GM13977 (cell line): ENCODE measurements around the gene PCIF1.

Source experiments
- DNase-seq: peaks from one replicate; pipeline ENCODE4 v3.0.0; 2012; ENCODE audit warnings: low spot score
- CTCF ChIP-seq: IDR thresholded peaks from 2 replicates; pipeline ENCODE4 v1.5.1; 2012; ENCODE audit warnings: mild to moderate bottlenecking, control low read depth; ENCODE audit not compliant: insufficient read depth; ENCODE audit errors: extremely low read depth, missing control alignments
- in situ Hi-C: fragments of 300-500 bp; cut with MboI; formaldehyde crosslinking; loops from one replicate; pipeline ENCODE4 v1.12.0; 2022; ENCODE audit warnings: low sequenced_read_pairs, low pct_unique_long_range_greater_than_20kb, mixed read lengths, inconsistent platforms; ENCODE audit not compliant: unreplicated experiment

Gene PCIF1

DNA sequence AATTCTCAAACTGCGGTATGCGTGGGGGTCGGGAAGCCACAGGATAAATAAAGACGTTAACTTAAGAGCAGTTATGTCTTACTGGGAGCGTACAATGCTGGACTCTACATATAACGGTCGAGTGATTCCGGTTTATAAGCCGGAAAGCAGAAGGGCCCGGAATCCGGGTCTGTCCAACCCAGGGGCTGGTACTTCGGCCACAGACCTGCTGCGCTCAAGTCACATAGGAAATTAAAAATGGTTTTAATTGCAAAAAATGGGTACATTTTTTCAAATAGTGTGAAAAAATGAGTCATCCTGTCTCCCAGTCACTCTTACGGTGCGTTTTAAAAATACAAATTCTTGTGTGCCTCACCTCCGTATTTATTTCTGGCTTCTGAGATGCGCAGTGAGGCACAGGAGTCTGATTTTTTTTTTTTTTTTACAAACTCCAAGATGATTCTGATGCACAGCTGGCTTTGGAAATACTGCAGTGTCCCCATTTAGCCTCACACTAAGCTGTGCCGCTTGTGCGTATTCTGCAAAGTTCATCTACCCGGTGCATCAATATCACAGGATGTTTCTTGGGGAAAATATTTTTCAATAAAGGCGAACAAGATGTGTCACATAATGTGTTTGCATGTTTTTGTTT is 1.0 kb downstream of the PCIF1 start:
- in situ Hi-C loops = no loop called here
- no peak for TF ChIP-seq CTCF
- no peak for DNase-seq

GRCh38 chr20:45937765-45938164 is 3.3 kb downstream of the PCIF1 start:
- in situ Hi-C loops = no loop called here
- DNase-seq = no peak
- no peak for TF ChIP-seq CTCF

- no peak for TF ChIP-seq CTCF
- in situ Hi-C loops = no loop called here
Measured at GRCh38 chr20:45938727-45939438, 4.4 kb downstream of the PCIF1 start.

DNA sequence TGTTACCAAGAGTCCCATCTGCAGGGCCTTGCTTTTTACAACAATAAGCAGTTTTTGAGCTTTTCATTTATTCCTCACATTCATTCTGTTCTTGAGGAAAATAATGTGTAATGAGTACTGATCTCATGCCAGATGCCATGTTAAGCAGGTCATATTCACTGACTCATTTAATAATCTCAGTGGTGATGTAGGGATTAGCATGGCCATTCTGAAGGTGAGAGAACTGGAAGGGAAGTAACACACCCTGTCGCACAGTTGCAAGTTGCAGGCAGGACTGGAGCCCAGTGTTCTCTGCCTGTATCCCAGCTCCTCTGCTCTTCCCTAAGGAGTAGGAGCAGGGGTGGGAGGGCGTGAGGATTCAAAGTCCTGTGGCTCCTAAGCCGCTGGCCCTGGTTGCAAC is 5.6 kb downstream of the PCIF1 start:
- no peak for TF ChIP-seq CTCF
- no peak for DNase-seq
- in situ Hi-C loops = no loop called here

More at GRCh38 chr20:45938727-45939438, 4.4 kb downstream of the PCIF1 start:
- DNase-seq = no peak

DNA sequence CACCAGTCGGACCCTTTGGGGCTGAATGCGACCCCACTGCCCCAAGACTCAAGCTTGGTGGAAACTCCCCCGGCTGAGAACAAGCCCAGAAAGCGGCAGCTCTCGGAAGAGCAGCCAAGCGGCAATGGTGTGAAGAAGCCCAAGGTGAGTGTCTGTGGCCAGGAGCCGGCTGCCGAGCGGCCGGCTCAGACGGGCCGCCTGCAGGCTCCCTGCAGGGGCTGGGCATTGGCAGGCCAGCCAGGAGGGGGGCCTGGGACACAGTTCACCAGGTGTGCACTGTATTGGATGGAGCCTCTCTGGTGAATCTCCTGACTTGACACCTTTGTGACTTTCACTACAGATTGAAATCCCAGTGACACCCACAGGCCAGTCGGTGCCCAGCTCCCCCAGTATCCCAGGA is 6.0 kb downstream of the PCIF1 start:
- no peak for DNase-seq
- in situ Hi-C loops = no loop called here
- TF ChIP-seq CTCF = no peak

DNA sequence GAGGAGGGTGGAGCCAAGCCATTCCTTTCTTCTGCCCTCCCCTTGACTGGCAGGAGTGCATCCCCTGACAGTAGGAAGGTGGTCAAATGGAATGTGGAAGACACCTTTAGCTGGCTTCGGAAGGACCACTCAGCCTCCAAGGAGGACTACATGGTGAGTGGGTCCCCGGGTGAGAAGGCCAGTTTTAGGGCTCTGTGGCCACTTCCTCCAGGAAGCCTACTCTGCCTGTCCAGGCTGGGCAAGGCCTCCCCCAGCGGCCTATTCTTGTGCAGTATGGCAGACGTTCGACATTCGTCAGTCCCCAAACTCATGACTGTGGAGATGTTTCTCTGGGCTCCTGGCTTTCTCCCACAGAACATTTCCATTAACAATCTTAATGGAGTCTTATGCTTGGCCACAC is 9.1 kb downstream of the PCIF1 start:
- no peak for DNase-seq
- in situ Hi-C loops = no loop called here
- no peak for TF ChIP-seq CTCF
